ENCODE data around the gene ENTPD2.

The ENTPD2 gene

GRCh38 chr9:137028263-137029057, 25.4 kb downstream of the ENTPD2 start:
- DNase-seq, result no peak

- no peak for DNase-seq
Measured at GRCh38 chr9:137027369-137028262, 26.2 kb downstream of the ENTPD2 start, which contains the start of gene ABCA2. Gene ABCA2 (minus strand): TSS chr9:137028237. CDS start chr9:137028140, 97 bp downstream.

GRCh38 chr9:137026828-137027227, 27.0 kb downstream of the ENTPD2 start:
- no peak for DNase-seq

GRCh38 chr9:137026384-137026783, 27.5 kb downstream of the ENTPD2 start:
- DNase-seq, result no peak

GRCh38 chr9:137025517-137025966, 28.3 kb downstream of the ENTPD2 start:
- peak; percentile 81 for DNase-seq

GRCh38 chr9:137023583-137023991, 30.3 kb downstream of the ENTPD2 start:
- DNase-seq, result no peak

GRCh38 chr9:137023157-137023556, 30.7 kb downstream of the ENTPD2 start:
- DNase-seq, result no peak

GRCh38 chr9:137022662-137023008, 31.2 kb downstream of the ENTPD2 start:
- DNase-seq, result no peak

- no peak for DNase-seq
Measured at GRCh38 chr9:137021979-137022661, 31.7 kb downstream of the ENTPD2 start.

GRCh38 chr9:137021568-137021978, 32.3 kb downstream of the ENTPD2 start:
- DNase-seq, result no peak

GRCh38 chr9:137020771-137021567, 32.9 kb downstream of the ENTPD2 start:
- DNase-seq, result no peak

- DNase-seq, result no peak
Measured at GRCh38 chr9:137019891-137020683, 33.8 kb downstream of the ENTPD2 start.

- DNase-seq, result no peak
Measured at GRCh38 chr9:137018761-137019559, 34.9 kb downstream of the ENTPD2 start.

- no peak for DNase-seq
Measured at GRCh38 chr9:137017791-137018497, 35.9 kb downstream of the ENTPD2 start.

- no peak for DNase-seq
Measured at GRCh38 chr9:137017071-137017470, 36.8 kb downstream of the ENTPD2 start.

GRCh38 chr9:137016436-137016835, 37.4 kb downstream of the ENTPD2 start:
- DNase-seq, result no peak

- no peak for DNase-seq
Measured at GRCh38 chr9:137015976-137016375, 37.9 kb downstream of the ENTPD2 start.

- DNase-seq, result no peak
Measured at GRCh38 chr9:137015540-137015930, 38.3 kb downstream of the ENTPD2 start.

- DNase-seq, result no peak
Measured at GRCh38 chr9:137014776-137015539, 38.9 kb downstream of the ENTPD2 start.
